ENCODE results near the gene TNFAIP2. TPM values are rescaled to one million over a fixed set of nuclear protein-coding genes. Genes with fewer than 3 reads are reported as not detected.

The TNFAIP2 gene
- polyA plus RNA-seq, 10 donors = 38.5 to 82.1 (median 53.0) TPM

GRCh38 chr14:103133210-103134140 lies 10.2 kb downstream of the TNFAIP2 start:
- no peak for DNase-seq

- DNase-seq = no peak
These were observed 11.1 kb downstream of the TNFAIP2 start for GRCh38 chr14:103134405-103134804.

- DNase-seq = no peak
These were observed 11.7 kb downstream of the TNFAIP2 start for GRCh38 chr14:103134919-103135318.

GRCh38 chr14:103135333-103136260 lies 12.3 kb downstream of the TNFAIP2 start:
- no peak for DNase-seq

- DNase-seq = peak in 1 of 3 donors; percentile 74
These were observed 13.4 kb downstream of the TNFAIP2 start for GRCh38 chr14:103136388-103137271.

- DNase-seq = peak in 1 of 3 donors; percentile 46
These were observed 14.5 kb downstream of the TNFAIP2 start for GRCh38 chr14:103137689-103138300.

- peak in 1 of 3 donors; percentile 70 for DNase-seq
These were observed 15.3 kb downstream of the TNFAIP2 start for GRCh38 chr14:103138301-103139131.

GRCh38 chr14:103139132-103140025 lies 16.1 kb downstream of the TNFAIP2 start:
- no peak for DNase-seq

GRCh38 chr14:103140316-103141109 lies 17.3 kb downstream of the TNFAIP2 start:
- no peak for DNase-seq

- peak in 1 of 3 donors; percentile 36 for DNase-seq
These were observed 18.0 kb downstream of the TNFAIP2 start for GRCh38 chr14:103141117-103141796.

GRCh38 chr14:103142026-103142425 lies 18.8 kb downstream of the TNFAIP2 start:
- no peak for DNase-seq

GRCh38 chr14:103142721-103143302 lies 19.6 kb downstream of the TNFAIP2 start:
- DNase-seq = no peak

GRCh38 chr14:103143506-103143905 lies 20.2 kb downstream of the TNFAIP2 start:
- no peak for DNase-seq

GRCh38 chr14:103144085-103144484 lies 20.8 kb downstream of the TNFAIP2 start:
- DNase-seq = peak in 1 of 3 donors; percentile 27

- DNase-seq = no peak
These were observed 23.0 kb downstream of the TNFAIP2 start for GRCh38 chr14:103146141-103146709.

All from muscle of back (tissue), 11 donors.